Activated T-cell treated with anti-CD3 and anti-CD28 coated beads for 24 hours (primary cell): ENCODE results near the gene ABCD1.
"Not testable (repeated sequence)": the region's sequence is repeated elsewhere in the genome, so short reads cannot be mapped to it uniquely, and the experiment has no call there.

Experiments used
- DNase-seq: peaks from one replicate; pipeline ENCODE4 v3.0.0-alpha.2; 2020; ENCODE audit warnings: low read depth

ABCD1 gene

DNA sequence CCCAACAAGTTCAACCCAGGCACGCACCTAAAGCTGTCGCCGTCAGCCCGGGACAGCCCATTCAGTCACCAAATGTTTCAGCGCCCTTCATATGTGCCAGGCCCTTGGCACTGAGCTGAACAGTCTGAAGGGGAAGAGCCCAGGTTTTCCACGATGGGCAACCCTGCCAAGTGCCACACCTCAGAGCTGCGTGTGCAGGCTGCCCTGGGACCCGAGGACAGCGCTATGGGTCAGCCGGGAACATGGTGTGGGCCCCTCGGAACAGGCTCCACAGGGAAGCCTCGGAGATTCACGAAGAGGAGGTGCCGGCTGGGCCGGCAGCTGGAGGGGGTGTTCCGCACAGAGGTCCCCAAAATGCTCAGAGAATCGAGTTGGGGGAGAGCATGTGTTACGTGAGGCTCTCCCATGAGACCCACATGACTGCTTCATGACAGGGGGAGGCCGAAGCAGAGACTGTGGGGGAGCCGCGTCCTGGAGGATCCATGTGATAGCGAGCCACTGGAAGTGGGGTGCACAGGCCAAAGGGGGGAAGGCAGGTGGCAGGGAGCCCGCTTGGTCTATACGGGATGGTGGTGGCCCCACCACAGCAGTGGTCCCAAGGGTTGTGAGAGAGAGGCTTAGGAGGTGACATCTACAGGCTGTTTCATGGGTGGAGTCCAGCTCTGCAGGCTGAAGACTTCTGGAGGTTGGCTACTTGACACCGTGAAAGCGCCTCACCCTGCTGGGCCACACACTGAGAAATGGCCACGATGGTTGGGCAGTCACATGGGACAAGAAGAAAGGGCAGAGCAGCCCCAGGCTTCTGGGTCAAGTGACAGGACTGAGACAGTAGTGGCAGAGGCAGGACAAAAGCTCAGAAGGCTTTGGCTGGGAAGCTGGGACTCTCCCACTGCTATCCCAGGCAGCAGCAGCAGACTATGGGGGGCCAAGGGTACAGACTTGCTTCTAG lies 14.7 kb upstream of the ABCD1 start:
- no peak for DNase-seq

- DNase-seq = no peak
Observed at GRCh38 chrX:153714256-153714655, 10.4 kb upstream of the ABCD1 start.

- DNase-seq = no peak
Observed at GRCh38 chrX:153717445-153717844, 7.2 kb upstream of the ABCD1 start.

- no peak for DNase-seq
Observed at GRCh38 chrX:153719238-153719637, 5.4 kb upstream of the ABCD1 start.

GRCh38 chrX:153719701-153720100 lies 5.0 kb upstream of the ABCD1 start:
- DNase-seq = no peak

DNA sequence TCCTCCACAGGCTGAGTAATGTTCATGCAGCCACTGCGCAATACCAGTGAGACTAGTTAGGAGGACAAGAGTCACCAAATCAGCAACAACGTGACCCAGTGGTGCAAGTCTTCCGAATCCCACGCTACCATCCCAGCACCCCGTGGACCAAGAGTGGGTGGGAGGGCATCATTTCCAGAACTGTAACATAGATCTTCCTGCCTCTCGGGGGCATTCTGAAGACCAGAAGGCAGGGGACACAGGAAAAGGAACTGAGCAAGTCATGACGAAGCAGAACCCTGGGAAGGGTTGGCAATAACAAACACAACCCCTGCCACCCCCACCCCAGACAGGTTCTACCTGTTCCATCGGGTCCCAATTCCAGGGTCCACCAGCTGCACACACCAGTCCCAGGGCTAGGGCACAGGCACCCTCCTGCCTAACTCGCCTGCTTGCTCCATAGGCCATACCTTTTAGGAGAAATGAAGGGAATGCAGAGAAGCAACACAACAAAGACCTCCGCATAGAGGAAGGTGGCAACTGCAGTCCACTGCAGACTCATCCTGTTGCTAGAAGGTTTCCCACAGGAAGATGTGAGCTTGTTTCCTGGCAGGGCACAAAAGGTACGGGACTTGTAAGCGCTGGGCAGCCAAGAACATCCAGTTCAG lies 1.8 kb upstream of the ABCD1 start:
- no peak for DNase-seq

DNA sequence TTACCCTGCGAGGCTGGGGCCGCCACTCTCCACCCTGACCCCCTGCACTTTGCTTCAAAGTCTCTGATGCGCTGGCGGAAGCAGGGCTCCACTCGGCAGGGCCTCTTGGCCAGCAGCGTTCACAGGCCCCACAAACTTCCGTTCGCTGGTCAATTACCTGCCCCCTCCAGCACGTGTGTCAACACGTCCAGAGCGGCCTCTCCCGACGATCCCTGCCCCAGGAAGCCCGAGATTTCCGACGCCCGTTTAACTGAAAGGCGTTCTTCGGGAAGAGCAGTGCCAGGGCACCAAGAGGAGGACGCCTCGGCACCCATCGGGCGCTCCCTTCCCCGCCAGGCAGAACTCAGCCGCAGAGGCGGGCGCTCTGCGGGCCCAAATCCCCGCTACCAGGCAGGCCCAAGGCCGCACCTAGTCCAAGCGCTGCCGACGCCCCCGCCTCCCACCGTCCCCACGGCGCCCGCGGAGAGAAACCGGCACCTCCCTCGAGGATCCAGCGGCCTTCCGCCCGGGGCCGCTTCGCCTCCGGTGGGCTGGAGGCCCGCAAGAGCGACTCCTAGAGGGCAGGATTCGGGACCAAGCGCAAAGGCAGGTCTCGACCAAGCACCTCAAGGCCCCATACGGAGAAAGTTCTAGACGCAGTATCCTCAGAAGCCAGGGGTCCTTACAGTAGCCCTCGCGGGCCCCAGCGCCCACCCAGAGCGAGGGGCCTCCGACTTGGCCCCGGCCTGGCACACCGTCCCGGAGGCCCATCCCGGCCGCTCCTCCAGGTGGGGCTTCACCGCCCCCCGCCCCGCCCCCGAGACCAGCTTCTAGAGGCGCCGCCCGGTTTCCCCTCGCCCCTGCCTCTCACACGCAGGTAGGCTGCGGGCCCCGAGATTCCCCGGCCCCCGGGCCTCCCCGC lies 1.1 kb upstream of the ABCD1 start:
- peak; percentile 51 for DNase-seq

DNA sequence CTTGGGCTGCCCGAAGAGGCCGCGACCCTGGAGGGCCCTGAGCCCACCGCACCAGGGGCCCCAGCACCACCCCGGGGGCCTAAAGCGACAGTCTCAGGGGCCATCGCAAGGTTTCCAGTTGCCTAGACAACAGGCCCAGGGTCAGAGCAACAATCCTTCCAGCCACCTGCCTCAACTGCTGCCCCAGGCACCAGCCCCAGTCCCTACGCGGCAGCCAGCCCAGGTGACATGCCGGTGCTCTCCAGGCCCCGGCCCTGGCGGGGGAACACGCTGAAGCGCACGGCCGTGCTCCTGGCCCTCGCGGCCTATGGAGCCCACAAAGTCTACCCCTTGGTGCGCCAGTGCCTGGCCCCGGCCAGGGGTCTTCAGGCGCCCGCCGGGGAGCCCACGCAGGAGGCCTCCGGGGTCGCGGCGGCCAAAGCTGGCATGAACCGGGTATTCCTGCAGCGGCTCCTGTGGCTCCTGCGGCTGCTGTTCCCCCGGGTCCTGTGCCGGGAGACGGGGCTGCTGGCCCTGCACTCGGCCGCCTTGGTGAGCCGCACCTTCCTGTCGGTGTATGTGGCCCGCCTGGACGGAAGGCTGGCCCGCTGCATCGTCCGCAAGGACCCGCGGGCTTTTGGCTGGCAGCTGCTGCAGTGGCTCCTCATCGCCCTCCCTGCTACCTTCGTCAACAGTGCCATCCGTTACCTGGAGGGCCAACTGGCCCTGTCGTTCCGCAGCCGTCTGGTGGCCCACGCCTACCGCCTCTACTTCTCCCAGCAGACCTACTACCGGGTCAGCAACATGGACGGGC lies 579 bp downstream of the ABCD1 start:
- no peak for DNase-seq

DNA sequence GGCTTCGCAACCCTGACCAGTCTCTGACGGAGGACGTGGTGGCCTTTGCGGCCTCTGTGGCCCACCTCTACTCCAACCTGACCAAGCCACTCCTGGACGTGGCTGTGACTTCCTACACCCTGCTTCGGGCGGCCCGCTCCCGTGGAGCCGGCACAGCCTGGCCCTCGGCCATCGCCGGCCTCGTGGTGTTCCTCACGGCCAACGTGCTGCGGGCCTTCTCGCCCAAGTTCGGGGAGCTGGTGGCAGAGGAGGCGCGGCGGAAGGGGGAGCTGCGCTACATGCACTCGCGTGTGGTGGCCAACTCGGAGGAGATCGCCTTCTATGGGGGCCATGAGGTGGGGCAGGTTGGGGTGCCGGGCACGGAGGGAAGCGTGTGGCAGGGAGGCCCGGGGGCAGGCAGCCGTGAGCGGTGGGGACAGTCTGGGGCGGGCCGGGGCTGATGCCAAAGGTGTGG lies 1.2 kb downstream of the ABCD1 start:
- no peak for DNase-seq

- no peak for DNase-seq
Observed at GRCh38 chrX:153726286-153727122, 1.8 kb downstream of the ABCD1 start.

DNA sequence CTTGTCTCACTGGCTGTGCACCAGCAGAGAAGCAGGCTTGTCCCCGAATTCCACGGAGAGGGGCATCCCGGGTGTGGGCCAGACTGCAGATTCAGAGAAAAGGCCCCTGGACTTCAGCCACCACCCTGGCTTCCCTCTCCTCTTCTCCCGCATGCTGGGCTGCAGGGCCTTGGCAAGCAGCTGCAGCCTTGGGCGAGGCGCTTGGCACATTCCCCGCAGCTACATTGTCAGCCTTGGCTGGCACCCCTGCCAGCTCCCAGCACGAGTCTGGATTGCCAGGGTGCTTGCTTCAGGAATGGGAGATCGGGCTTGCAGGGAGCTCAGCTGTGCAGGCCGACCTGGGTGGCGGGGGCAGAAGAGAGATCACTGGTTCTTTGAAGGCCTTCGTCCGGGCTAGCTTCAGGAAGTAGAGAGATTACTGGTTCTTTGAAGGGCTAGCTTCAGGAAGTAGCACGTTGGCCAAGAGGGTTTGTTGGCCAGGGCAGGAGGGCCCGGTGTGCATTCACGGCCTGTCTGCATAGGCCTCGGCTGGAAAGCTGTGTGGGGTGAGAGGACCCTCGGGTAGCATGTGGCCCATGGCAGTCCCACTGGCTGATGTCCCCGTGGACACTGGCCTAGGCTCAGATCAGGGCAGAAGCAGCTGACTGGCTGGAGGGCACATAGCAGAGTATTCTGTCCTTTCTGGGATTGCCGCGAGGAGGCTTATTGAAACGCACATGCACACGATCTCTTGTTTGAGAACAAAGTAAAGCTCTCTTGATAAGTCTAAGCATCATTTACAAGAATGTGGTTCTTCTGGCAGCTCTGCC lies 2.7 kb downstream of the ABCD1 start:
- no peak for DNase-seq

- DNase-seq = no peak
Observed at GRCh38 chrX:153728095-153728494, 3.4 kb downstream of the ABCD1 start.

DNA sequence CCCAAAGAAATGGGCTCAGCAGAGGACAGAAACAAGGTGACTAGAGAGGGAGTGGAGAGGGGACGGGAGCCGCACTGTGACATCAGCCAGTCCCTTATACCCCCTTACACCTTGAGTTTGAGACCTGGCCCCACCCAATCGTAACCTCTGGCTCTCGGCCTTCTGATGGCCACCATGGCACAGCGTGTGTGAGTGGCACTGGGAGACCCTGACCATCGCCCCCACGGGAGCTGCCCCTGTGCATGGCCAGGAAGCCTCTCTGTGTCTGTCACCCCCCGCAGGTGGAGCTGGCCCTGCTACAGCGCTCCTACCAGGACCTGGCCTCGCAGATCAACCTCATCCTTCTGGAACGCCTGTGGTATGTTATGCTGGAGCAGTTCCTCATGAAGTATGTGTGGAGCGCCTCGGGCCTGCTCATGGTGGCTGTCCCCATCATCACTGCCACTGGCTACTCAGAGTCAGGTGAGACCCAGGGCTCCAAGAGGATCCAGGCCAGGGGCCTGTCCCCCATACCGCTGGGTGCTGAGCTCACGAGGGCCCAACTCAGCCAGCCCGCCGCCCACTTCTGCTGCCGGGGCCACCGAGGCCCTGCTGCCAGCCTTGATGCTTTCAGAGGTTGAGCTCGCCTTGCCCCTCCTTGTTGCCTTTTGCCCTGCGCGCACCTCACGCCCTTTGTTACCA lies 4.4 kb downstream of the ABCD1 start:
- no peak for DNase-seq

DNA sequence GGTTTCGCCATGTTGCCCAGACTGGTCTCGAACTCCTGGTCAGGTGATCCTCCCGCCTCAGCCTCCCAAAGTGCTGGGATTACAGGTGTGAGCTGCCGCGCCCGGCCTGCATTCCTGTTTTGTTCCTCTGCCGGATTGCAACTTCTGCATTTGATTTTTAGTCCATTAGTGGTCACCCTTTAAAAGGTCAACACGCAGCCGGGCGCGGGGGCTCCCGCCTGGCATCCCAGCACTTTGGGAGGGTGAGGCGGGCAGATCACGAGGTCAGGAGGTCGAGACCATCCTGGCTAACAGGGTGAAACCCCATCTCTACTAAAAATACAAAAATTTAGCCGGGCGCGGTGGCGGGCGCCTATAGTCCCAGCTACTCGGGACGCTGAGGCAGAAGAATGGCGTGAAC lies 5.5 kb downstream of the ABCD1 start:
- DNase-seq = not testable (repeated sequence)

GRCh38 chrX:153731117-153731844 lies 6.6 kb downstream of the ABCD1 start:
- no peak for DNase-seq

GRCh38 chrX:153731845-153732215 lies 7.2 kb downstream of the ABCD1 start:
- DNase-seq = no peak

DNA sequence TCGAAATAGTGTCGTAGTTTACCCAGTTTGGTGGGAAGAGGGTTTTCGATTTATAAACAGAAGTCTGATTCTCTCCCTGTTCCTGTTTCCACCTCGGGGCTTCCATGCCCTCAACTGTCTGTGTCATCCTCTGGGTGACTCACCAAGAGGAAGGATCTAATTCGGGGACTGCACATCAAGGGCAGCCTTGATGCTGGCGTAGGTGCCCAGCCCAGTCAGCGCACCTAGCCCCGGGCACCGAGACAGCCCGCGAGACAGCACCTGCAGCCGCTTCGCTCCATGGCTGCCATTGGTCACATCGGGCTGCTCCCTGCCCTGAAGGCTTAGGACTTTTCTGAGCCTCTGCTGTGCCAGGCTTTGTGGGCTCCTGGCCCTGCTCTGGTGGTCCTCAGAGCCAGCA lies 7.7 kb downstream of the ABCD1 start:
- no peak for DNase-seq

DNA sequence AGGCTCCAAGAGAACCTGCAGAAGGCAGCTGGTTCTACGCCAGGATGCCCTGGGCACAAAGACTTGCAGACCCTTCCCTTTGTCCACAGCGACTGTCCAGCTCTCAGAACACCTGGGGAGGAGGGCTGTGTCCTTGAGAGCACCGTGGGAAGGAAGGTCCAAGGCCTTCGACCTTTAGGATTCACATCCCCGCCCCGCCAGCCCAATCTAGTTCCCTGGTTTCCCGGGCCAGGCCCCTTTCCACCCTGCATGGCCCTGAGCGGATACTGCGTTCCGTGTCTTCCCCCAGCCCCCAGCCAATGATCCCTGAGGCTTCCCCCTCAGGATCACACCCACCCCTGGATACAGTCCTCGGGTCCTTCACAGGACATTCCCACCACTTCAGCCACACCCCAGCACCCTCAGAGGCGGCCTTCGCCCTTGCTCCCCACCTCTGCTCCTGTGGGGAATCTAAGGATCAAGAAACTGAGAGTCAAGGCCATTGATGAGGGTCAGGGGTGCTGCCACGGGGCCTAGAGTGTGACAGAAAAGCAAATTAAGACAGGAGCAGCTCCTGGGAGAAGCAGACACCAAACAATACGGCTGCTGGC lies 9.1 kb downstream of the ABCD1 start:
- DNase-seq = no peak
